SK-N-SH treated with all-trans-retinoic acid at 6 μM for 48 hours (cell line): ENCODE measurements around the gene TTLL13.

Source experiments
- ARNTL ChIP-seq: fragments of 450-650 bp; formaldehyde crosslinking; IDR thresholded peaks from 2 replicates; pipeline ENCODE4 v1.5.0; 2020; ENCODE audit warnings: low read depth, mild to moderate bottlenecking, moderate library complexity, borderline replicate concordance
- BACH2 ChIP-seq: fragments of 250-450 bp; sonication (Bioruptor Pico); IDR thresholded peaks from 2 replicates; pipeline ENCODE4 v1.9.0; 2021; ENCODE audit warnings: mild to moderate bottlenecking, borderline replicate concordance
- ISL1 ChIP-seq: fragments of 250-450 bp; sonication (Bioruptor Pico); IDR thresholded peaks from 2 replicates; pipeline ENCODE4 v2.1.2; 2022; ENCODE audit warnings: mild to moderate bottlenecking, moderate library complexity
- PATZ1 ChIP-seq: fragments of 250-450 bp; sonication (Bioruptor Pico); IDR thresholded peaks from 2 replicates; pipeline ENCODE4 v1.8.0; 2020; ENCODE audit warnings: mild to moderate bottlenecking, moderate library complexity, borderline replicate concordance
- POU6F1 ChIP-seq: fragments of 250-450 bp; sonication (Bioruptor Pico); IDR thresholded peaks from 2 replicates; pipeline ENCODE4 v1.8.0; 2021; ENCODE audit warnings: low read depth, mild to moderate bottlenecking, moderate library complexity, borderline replicate concordance
- RARB ChIP-seq: fragments of 250-450 bp; sonication (Bioruptor Pico); IDR thresholded peaks from 2 replicates; pipeline ENCODE4 v1.8.0; 2021; ENCODE audit warnings: mild to moderate bottlenecking, moderate library complexity
- SNAI2 ChIP-seq: fragments of 250-450 bp; sonication (Bioruptor Pico); IDR thresholded peaks from 2 replicates; pipeline ENCODE4 v1.5.0; 2020; ENCODE audit warnings: mild to moderate bottlenecking, moderate library complexity
- ZFP3 ChIP-seq: fragments of 250-450 bp; sonication (Bioruptor Pico); IDR thresholded peaks from 2 replicates; pipeline ENCODE4 v1.5.0; 2020; ENCODE audit warnings: mild to moderate bottlenecking, moderate library complexity
- ZFP30 ChIP-seq: fragments of 450-650 bp; formaldehyde crosslinking; IDR thresholded peaks from 2 replicates; pipeline ENCODE4 v1.5.0; 2022; ENCODE audit warnings: mild to moderate bottlenecking, moderate library complexity
- ZNF565 ChIP-seq: fragments of 450-650 bp; formaldehyde crosslinking; conservative IDR thresholded peaks from 2 replicates; pipeline ENCODE4 v1.5.0; 2020; ENCODE audit warnings: low read depth, mild to moderate bottlenecking, moderate library complexity
- ZNF70 ChIP-seq: fragments of 450-650 bp; formaldehyde crosslinking; IDR thresholded peaks from 2 replicates; pipeline ENCODE4 v1.5.0; 2020; ENCODE audit warnings: mild to moderate bottlenecking, moderate library complexity
- TF ChIP-seq, protein P1 (sequence below): fragments of 250-450 bp; sonication (Bioruptor Pico); IDR thresholded peaks from 2 replicates; pipeline ENCODE4 v1.5.1; 2020; ENCODE audit warnings: low read depth, mild to moderate bottlenecking, moderate library complexity
- TF ChIP-seq, protein P2 (sequence below): fragments of 250-450 bp; sonication (Bioruptor Pico); IDR thresholded peaks from 2 replicates; pipeline ENCODE4 v1.5.1; 2021; ENCODE audit warnings: mild to moderate bottlenecking, moderate library complexity

DNA sequence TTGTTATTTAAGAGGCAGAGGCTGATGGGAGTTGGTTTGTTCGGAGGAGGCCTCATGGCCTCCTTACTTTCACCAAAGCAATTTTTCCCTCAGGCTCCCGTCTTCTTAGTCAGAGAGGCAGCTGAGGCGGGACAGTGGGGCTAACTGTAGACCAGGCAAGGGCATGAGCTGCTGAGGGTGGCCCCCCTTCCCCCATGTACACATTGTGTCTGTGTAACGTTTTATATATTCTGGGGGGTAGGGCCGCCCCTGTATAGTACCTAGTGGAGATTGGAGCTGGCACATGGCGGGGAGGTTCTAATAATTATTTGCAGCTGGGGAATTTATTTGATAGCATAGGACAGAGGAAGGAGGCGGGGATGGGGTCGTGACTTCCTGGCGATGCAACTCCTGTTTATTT is 51.2 kb downstream of the TTLL13 start:
- TF ChIP-seq ZFP30 (CRISPR knock-in tag): no peak
- TF ChIP-seq, protein P1, sequence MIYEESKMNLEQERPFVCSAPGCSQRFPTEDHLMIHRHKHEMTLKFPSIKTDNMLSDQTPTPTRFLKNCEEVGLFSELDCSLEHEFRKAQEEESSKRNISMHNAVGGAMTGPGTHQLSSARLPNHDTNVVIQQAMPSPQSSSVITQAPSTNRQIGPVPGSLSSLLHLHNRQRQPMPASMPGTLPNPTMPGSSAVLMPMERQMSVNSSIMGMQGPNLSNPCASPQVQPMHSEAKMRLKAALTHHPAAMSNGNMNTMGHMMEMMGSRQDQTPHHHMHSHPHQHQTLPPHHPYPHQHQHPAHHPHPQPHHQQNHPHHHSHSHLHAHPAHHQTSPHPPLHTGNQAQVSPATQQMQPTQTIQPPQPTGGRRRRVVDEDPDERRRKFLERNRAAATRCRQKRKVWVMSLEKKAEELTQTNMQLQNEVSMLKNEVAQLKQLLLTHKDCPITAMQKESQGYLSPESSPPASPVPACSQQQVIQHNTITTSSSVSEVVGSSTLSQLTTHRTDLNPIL (CRISPR knock-in tag): no peak
- no peak for TF ChIP-seq ARNTL (CRISPR knock-in tag)
- no peak for TF ChIP-seq ZNF565 (CRISPR knock-in tag)
- no peak for TF ChIP-seq SNAI2 (CRISPR knock-in tag)
- TF ChIP-seq RARB (CRISPR knock-in tag): no peak
- TF ChIP-seq ISL1 (CRISPR knock-in tag): no peak
- no peak for TF ChIP-seq PATZ1 (CRISPR knock-in tag)
- TF ChIP-seq BACH2 (CRISPR knock-in tag): no peak
- TF ChIP-seq, protein P2, sequence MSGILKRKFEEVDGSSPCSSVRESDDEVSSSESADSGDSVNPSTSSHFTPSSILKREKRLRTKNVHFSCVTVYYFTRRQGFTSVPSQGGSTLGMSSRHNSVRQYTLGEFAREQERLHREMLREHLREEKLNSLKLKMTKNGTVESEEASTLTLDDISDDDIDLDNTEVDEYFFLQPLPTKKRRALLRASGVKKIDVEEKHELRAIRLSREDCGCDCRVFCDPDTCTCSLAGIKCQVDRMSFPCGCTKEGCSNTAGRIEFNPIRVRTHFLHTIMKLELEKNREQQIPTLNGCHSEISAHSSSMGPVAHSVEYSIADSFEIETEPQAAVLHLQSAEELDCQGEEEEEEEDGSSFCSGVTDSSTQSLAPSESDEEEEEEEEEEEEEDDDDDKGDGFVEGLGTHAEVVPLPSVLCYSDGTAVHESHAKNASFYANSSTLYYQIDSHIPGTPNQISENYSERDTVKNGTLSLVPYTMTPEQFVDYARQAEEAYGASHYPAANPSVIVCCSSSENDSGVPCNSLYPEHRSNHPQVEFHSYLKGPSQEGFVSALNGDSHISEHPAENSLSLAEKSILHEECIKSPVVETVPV (CRISPR knock-in tag): no peak
- no peak for TF ChIP-seq ZFP3 (CRISPR knock-in tag)
- no peak for TF ChIP-seq POU6F1 (CRISPR knock-in tag)
- no peak for TF ChIP-seq ZNF70 (CRISPR knock-in tag)
